GM12865 (cell line): ENCODE measurements around the gene RHOU.

Experiments used
- DNase-seq: peaks from one replicate; pipeline ENCODE4 v3.0.0; 2010; ENCODE audit warnings: low read depth
- H3K4me3 ChIP-seq: 2 replicates; pipeline ENCODE4 v1.5.1; 2011; ENCODE audit warnings: mild to moderate bottlenecking, low read depth, low read length, control low read depth
- CTCF ChIP-seq: IDR thresholded peaks from 2 replicates; pipeline ENCODE4 v1.5.1; 2011; ENCODE audit warnings: low read length, control low read depth, low read depth, inconsistent platforms; ENCODE audit not compliant: insufficient read depth; ENCODE audit errors: missing control alignments

Gene RHOU

GRCh38 chr1:228783418-228784040 lies 48.2 kb downstream of the RHOU start:
- DNase-seq, result no peak
- no peak for TF ChIP-seq CTCF
- H3K4me3 ChIP-seq, result no peak overlapping the region

- TF ChIP-seq CTCF, result no peak
- no peak for DNase-seq
- H3K4me3 ChIP-seq, result no peak overlapping the region
Observed at GRCh38 chr1:228784181-228784580, 48.9 kb downstream of the RHOU start.

GRCh38 chr1:228785366-228786330 lies 50.4 kb downstream of the RHOU start:
- no peak for TF ChIP-seq CTCF
- no peak overlapping the region for H3K4me3 ChIP-seq
- DNase-seq, result no peak

- DNase-seq, result no peak
- no peak for TF ChIP-seq CTCF
- H3K4me3 ChIP-seq, result no peak overlapping the region
Observed at GRCh38 chr1:228786361-228787129, 51.3 kb downstream of the RHOU start.

- no peak for TF ChIP-seq CTCF
- no peak for DNase-seq
- H3K4me3 ChIP-seq, result no peak overlapping the region
Observed at GRCh38 chr1:228791791-228792190, 56.5 kb downstream of the RHOU start.

- no peak for TF ChIP-seq CTCF
- H3K4me3 ChIP-seq, result no peak overlapping the region
- DNase-seq, result no peak
Observed at GRCh38 chr1:228792601-228793000, 57.3 kb downstream of the RHOU start.
